GM19099 (cell line): ENCODE results near the gene SEC61A1.

ENCODE experiments used
- POLR2A ChIP-seq: IDR thresholded peaks from 3 replicates; pipeline ENCODE4 v1.6.1; 2011; ENCODE audit warnings: low read depth; ENCODE audit not compliant: insufficient read length; ENCODE audit errors: extremely low read depth

SEC61A1 gene

DNA sequence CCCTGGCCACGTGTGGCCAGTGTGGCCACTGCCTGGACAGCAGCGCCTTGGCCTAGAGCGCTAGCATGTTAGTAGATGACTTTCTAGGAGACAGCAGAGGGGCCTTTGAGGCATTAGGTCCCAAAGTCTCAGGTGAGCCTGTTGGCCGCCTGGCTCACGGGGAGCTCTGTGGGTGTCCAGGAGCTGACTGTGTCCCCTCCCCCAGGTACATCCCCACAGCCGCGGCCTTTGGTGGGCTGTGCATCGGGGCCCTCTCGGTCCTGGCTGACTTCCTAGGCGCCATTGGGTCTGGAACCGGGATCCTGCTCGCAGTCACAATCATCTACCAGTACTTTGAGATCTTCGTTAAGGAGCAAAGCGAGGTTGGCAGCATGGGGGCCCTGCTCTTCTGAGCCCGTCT, 17.0 kb downstream of the SEC61A1 start:
- no peak for TF ChIP-seq POLR2A

DNA sequence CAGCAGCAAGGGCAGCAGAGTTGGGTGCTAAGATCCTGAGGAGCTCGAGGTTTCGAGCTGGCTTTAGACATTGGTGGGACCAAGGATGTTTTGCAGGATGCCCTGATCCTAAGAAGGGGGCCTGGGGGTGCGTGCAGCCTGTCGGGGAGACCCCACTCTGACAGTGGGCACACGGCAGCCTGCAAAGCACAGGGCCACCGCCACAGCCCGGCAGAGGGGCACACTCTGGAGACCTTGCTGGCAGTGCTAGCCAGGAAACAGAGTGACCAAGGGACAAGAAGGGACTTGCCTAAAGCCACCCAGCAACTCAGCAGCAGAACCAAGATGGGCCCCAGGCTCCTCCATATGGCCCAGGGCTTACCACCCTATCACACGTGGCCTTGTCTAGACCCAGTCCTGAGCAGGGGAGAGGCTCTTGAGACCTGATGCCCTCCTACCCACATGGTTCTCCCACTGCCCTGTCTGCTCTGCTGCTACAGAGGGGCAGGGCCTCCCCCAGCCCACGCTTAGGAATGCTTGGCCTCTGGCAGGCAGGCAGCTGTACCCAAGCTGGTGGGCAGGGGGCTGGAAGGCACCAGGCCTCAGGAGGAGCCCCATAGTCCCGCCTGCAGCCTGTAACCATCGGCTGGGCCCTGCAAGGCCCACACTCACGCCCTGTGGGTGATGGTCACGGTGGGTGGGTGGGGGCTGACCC, 18.8 kb downstream of the SEC61A1 start:
- TF ChIP-seq POLR2A, result no peak

DNA sequence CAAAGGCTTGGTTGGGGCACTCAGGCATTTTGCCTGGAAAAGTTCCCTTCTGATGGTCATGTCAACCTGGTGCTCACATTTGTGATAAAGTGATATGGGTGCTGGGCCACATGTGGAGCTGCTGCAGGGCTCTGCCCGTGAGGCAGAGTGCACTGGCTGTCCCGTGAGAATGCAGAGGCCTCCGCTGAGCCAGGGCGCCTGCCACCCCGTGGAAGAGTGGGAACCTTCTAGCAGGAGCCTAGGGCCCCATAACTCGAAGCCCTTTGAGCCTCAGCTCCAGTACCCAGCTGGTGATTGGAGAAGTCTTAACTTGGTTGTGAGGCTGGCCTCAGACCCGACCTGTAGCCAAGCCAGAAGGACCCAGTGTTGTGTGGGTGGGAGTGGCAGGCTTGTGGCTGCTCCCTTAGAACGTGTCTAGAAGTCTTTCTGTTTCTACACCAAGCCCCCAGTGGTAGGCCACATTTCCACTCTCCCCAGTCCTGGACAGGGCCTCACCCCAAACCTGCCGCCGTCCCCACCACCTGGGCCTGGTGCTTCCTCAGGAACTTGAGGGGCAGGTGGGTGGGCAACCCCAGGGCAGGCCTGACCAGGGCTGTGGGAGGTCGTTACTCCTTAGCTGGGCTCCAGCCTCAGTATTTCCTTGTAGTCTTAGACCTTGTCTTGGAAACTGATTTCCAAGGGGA, 19.7 kb downstream of the SEC61A1 start:
- TF ChIP-seq POLR2A, result no peak

DNA sequence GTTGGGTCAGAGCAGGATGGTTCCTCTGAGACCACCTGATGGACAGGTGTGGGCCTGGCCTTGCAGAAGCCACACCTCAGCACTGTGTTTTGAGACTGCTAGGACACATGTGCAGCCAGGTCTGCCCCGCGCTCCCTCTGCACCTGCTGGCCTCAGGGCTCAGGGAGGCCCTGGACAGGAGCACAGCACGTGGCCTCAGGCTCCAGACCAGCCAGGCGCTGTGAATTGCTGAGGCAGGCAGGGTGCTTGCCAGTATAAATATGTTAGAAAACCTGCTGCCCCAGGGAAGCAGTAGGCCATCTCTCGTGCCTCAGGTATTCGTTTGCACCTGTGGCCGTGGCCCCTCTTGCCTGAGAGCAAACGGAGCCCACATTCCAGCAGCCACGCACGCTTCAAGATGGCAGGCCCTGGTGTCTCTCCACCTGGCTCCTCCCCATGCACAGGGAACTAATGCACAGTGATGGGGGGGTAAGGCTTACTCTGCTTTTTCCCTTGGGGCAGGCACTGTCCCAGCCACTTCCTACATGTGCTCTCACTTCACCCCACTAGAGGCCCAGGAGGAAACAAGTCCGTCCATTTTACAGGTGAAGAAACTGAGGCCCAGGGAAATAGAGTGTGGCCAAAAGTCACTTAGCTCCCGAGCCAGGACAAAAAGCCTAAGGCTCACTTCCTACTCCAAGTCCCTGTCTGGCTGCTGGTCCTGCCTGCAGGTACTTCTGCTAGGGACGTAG, 20.4 kb downstream of the SEC61A1 start:
- no peak for TF ChIP-seq POLR2A

DNA sequence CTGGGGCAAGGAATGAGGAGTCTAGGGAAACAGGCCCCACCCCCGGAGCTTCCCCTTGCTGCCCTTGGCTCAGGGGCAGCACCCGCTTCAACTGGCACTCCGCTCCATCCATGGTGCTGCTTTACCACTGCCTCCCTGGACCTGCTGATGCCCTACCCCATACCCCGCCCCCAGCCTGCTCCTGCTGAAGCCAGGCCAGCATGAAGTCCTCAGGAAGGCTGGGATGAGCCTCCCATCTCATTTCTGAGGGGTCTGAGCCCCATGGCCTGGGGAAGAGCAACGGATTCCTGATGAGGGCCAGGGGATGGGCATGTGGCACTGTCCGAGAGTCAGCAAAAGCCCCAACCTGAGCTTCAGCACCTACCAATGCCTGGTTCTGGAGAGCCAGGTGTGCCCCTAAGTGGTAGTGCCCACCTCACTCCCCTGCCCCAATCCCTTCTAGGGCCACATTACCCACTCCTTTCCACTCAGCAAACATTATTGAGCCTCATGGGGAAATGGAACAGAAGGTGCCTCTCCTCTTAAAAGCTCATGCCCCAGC, 21.0 kb downstream of the SEC61A1 start:
- TF ChIP-seq POLR2A, result no peak

DNA sequence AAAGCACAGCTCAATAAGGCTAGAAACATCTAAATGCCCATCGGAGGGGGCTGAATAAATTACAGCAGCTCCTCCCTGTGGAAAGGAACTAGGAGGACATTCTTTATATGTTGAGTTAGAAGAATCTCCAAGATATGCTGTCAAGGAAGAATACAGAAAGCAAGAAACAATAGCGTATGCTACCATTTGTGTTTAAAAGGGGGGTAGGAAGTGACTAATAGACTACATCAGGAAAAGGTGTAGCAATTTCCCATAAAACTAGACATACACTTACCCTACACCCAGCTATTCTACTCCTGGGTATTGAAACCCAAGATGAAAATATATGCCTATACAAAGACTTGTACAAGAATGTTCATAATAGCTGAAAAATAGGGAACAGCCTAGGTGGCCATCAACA, 21.6 kb downstream of the SEC61A1 start:
- no peak for TF ChIP-seq POLR2A

DNA sequence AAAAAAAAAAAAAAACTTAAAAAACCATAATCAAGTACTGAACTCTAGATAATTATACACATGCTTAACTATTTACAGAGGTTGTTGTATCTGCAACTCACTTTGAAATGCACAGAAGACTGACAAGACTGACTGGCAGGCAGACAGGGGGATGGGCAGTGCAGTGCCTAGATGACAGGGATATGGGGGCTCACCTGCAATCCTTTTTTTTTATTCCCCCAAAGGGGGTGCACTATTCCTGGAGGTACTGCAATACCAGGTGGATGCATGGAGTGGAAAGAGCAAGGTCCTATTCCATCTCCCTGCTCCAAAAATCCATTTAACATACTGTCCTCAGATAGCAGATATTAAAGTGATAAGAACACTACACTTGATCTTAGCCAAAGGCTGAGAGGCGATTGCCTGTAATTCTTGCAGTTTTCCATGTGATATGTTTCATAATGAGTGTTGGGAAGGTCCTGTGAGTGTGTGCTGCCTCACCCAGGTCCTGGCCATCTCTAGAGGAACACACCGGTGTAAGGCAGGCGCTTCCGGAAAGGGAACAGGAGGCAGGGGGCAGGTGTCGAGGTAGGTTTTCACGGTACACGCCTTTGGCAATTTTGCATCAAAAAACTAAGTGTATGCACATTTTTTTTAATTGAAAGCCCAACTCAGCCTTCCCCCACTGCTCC, 22.7 kb downstream of the SEC61A1 start:
- no peak for TF ChIP-seq POLR2A

DNA sequence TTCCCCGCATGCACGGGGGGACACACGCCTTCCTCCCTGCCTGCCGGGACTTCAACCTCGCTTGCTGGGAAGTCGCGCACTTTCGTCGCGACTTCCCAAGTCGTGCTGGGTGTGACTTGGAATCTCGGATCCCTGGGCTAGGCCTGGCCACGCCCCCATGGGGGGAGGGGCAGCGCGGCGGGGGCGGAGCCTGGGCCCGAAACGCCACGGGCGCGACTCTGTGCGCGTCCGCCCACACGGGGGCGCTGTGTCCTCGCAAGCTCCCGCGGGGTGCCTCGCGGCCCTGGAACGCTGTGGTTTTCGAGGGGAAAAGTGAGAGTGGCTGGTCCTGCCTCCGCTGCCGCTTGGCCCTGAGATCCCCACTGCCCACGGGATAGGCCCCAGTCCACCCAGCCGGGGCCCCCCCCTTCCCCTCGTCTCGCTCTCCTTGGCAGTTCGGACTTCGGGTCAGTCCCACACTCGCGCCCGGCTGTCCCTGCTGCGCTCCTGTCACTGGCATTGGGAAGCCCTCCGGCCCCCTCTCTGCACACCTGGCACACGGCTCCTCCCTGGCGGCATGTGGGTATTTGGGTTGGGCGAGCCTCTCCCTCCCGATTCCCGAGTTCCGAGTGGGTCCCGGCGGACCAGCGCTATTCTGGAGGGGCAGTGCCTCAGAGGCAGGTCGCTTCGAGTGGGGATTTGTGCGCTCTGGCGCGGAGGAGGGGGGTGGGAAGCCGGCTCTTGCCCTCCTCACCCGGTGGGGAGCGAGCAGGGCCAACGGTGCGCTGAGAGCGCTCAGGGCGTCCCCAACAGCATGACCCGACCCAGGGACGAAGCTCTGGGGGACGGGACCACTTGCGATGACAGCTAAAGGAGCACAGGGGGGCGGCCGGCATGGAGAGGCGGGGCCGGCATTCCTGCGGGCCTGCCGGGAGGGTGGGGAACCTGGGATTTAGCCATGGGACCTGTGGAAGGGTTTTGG, 23.6 kb downstream of the SEC61A1 start:
- no peak for TF ChIP-seq POLR2A

DNA sequence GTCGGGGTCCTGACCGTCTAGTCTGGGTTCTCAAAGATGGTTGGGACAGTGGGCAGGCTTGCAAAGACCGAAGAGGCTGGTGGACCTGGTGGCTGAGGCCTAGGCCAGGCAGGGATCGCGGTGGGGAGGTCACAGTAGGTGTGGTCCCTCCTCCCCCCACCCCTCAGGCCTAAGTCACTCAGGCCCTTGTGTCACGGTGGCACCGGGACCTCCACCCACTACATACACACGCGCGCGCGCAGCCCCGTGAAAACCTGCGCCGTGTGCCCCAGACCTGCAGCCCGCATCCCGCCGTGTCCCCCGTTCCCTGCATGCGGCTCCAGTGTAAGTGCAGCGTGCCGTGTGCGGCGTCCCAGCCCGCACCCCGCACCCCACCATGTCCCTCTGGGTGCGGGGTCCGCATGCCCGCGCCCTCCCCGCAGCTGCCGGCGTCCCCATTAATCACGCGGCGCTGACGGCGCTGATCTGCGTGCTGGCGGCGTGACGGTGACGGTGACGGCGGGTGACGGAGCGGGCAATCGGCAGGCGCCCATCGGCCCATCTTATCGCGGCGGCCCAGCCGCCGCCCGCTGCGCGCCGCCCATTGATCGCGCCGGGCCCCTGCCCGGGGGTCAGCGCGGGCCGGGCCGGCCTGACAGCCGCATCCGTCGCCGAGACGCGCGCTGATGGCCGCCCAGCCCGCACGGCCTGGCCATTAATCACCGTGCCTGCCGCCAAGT, 24.4 kb downstream of the SEC61A1 start:
- no peak for TF ChIP-seq POLR2A

DNA sequence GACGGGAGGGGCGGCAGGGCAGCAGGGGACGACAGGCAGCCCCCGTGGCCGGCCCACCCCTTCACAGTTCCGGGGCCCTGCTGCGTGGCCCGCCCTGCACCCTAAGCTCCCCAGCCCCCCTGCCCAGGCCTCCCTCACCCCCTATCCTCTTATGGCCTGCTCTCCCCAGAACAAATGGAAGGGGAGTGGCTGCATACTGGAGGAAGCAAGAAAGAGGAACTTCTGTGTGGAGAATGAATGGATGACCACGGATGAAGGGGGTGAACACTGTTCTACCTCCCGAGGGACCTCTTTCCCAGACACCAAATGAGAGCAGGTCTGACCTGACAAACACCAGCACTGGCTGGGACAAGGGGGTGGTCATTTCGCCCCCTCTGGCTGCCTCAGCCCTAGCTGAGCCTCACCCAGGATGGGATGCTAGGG, 25.0 kb downstream of the SEC61A1 start:
- no peak for TF ChIP-seq POLR2A

DNA sequence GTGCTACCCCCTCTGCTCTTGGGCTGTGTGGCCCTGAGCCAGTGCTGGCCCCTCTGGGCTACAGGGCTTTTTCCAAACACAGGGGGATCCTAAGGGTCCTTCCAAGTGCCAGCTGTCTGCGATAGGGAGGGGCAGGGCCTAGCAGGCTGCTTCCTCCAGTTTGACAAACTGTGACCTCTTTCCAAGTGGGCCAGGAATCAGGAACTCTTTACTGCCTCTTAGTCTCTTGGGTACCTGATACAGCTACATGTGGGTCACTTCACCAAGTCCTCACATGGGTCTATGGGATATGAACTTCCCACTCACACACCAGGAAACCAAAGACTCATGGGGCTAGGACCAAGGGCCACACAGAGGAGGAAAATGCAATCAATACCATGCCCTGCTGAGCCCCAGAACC, 25.4 kb downstream of the SEC61A1 start:
- no peak for TF ChIP-seq POLR2A

DNA sequence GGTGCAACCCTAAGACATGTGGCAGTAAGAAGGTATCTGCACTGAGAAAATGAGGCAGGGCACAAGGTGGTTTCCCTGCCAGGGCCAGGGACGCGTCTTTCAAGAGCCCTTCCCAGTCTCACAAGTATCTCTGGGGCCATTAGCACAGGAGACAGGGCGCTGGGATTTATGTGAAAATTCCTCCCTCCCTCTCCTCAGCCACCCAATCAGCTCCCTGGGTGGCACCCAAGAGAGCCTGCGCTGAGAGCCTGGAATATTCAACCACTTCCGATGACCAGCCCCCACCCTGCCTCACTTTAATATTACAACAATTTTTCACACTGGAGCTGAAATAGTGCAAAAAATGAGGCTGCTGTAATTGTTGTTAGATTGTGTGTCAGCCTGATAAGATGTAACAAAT, 26.1 kb downstream of the SEC61A1 start:
- no peak for TF ChIP-seq POLR2A

DNA sequence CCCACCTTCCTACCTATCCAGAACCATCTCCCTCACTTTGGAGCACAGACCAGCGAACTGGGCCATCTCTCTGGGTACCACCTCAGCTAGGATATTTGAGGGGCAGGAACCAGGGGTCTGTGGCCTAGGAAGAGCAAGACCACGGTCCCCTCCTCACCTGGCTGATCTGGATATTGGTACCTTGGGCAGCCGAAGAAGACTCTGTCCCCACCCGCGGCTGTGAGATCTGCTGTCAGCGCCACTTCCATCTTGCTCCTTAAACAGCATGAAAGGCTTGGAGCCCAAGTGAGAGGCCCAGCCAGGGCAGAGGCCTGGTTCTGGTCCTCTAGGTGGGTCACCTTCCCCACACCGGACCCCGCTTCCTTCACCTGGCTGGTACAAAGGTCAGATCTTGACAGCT, 26.6 kb downstream of the SEC61A1 start:
- TF ChIP-seq POLR2A, result no peak
